ENCODE measurements around the gene MYO18A. TPM values are rescaled to one million over a fixed set of nuclear protein-coding genes. Genes with fewer than 3 reads are reported as not detected.

The MYO18A gene
- total RNA-seq, 1 donor from 2014 or later = 48.2 TPM

- Mint-ChIP-seq H3K27me3 (ENCODE audit: low read depth) (no peaks in the 10 kb centered on the region), H3K9me3 (no peaks in the 10 kb centered on the region), H3K4me1 (peaks cover 17% of the 10 kb centered on the region), H3K36me3 (ENCODE audit: low read depth) (no peaks in the 10 kb centered on the region), H3K4me3 (no peak overlapping the region), H3K27ac (ENCODE audit: unreplicated experiment) (peak overlapping the region; percentile 90)
- no peak for DNase-seq (ENCODE audit: low read depth, low spot score)
- TF ChIP-seq CTCF (conservative IDR thresholded peaks at IDR 0.05) = no peak
Observed at GRCh38 chr17:29066047-29066446, 114.2 kb downstream of the MYO18A start.

- DNase-seq (ENCODE audit: low read depth, low spot score) = no peak
- H3K27ac Mint-ChIP-seq (ENCODE audit: unreplicated experiment) = no peak overlapping the region
- no peaks in the 10 kb centered on the region for H3K36me3 Mint-ChIP-seq (ENCODE audit: low read depth)
- H3K4me1 Mint-ChIP-seq = peaks cover 26% of the 10 kb centered on the region
- no peaks in the 10 kb centered on the region for H3K9me3 Mint-ChIP-seq
- no peak overlapping the region for H3K4me3 Mint-ChIP-seq
- TF ChIP-seq CTCF (conservative IDR thresholded peaks at IDR 0.05) = no peak
- no peaks in the 10 kb centered on the region for H3K27me3 Mint-ChIP-seq (ENCODE audit: low read depth)
Observed at GRCh38 chr17:29063992-29064391, 116.2 kb downstream of the MYO18A start.

- H3K27me3 Mint-ChIP-seq (ENCODE audit: low read depth) = no peaks in the 10 kb centered on the region
- H3K27ac Mint-ChIP-seq (ENCODE audit: unreplicated experiment) = no peak overlapping the region
- no peak for DNase-seq (ENCODE audit: low read depth, low spot score)
- no peaks in the 10 kb centered on the region for H3K9me3 Mint-ChIP-seq
- H3K36me3 Mint-ChIP-seq (ENCODE audit: low read depth) = no peaks in the 10 kb centered on the region
- no peak overlapping the region for H3K4me3 Mint-ChIP-seq
- TF ChIP-seq CTCF (conservative IDR thresholded peaks at IDR 0.05) = no peak
- H3K4me1 Mint-ChIP-seq = peaks cover 26% of the 10 kb centered on the region
Observed at GRCh38 chr17:29062215-29062614, 118.0 kb downstream of the MYO18A start.

- no peak for TF ChIP-seq CTCF (conservative IDR thresholded peaks at IDR 0.05)
- Mint-ChIP-seq H3K4me3 (no peak overlapping the region), H3K9me3 (no peaks in the 10 kb centered on the region), H3K36me3 (ENCODE audit: low read depth) (no peaks in the 10 kb centered on the region), H3K4me1 (peaks cover 26% of the 10 kb centered on the region), H3K27ac (ENCODE audit: unreplicated experiment) (peak overlapping the region; percentile 9), H3K27me3 (ENCODE audit: low read depth) (no peaks in the 10 kb centered on the region)
- no peak for DNase-seq (ENCODE audit: low read depth, low spot score)
Observed at GRCh38 chr17:29061036-29061435, 119.2 kb downstream of the MYO18A start.

- Mint-ChIP-seq H3K4me1 (peaks cover 26% of the 10 kb centered on the region), H3K9me3 (no peaks in the 10 kb centered on the region), H3K27me3 (ENCODE audit: low read depth) (no peaks in the 10 kb centered on the region), H3K4me3 (no peak overlapping the region), H3K36me3 (ENCODE audit: low read depth) (no peaks in the 10 kb centered on the region), H3K27ac (ENCODE audit: unreplicated experiment) (no peak overlapping the region)
- TF ChIP-seq CTCF (conservative IDR thresholded peaks at IDR 0.05) = no peak
- no peak for DNase-seq (ENCODE audit: low read depth, low spot score)
Observed at GRCh38 chr17:29060475-29060874, 119.7 kb downstream of the MYO18A start.

- H3K36me3 Mint-ChIP-seq (ENCODE audit: low read depth) = no peaks in the 10 kb centered on the region
- peaks cover 38% of the 10 kb centered on the region for H3K4me1 Mint-ChIP-seq
- H3K4me3 Mint-ChIP-seq = no peak overlapping the region
- H3K27me3 Mint-ChIP-seq (ENCODE audit: low read depth) = no peaks in the 10 kb centered on the region
- peak overlapping the region; percentile 5 for H3K27ac Mint-ChIP-seq (ENCODE audit: unreplicated experiment)
- no peak for TF ChIP-seq CTCF (conservative IDR thresholded peaks at IDR 0.05)
- no peaks in the 10 kb centered on the region for H3K9me3 Mint-ChIP-seq
- DNase-seq (ENCODE audit: low read depth, low spot score) = no peak
Observed at GRCh38 chr17:29059281-29059680, 120.9 kb downstream of the MYO18A start.
